HEK293 (cell line): ENCODE measurements around the gene IL4R.
"Not testable (repeated sequence)": the region's sequence is repeated elsewhere in the genome, so short reads cannot be mapped to it uniquely, and the experiment has no call there.

Experiments used
- CTCF ChIA-PET: fragments of 350-600 bp; formaldehyde crosslinking; extraction: SDS; loops from one replicate; lab custom pipeline; 2021; ENCODE audit warnings: antibody characterized with exemption; lab: Yijun Ruan, JAX
- POLR2A ChIA-PET: fragments of 300-600 bp; formaldehyde crosslinking; extraction: SDS; loops from one replicate; lab custom pipeline; 2020; ENCODE audit warnings: antibody characterized with exemption, inconsistent platforms; lab: Yijun Ruan, JAX
- H3K27ac ChIP-seq: fragments of 200-500 bp; sonication (Bioruptor generic); 2 replicates; pipeline ENCODE4 v1.5.1; 2014; ENCODE audit warnings: low read depth, low read length, control low read depth, inconsistent platforms; ENCODE audit errors: extremely low read depth
- H3K36me3 ChIP-seq, 2 experiments: fragments of 200-500 bp in 1 of 2; sonication (Bioruptor generic) in 1 of 2; 1 replicate in 1 of 2; 2 replicates in 1 of 2; pipeline ENCODE4 v1.5.1; 2014 to 2017; ENCODE audit warnings: inconsistent platforms in 2 of 2, low read length in 2 of 2; ENCODE audit not compliant: control insufficient read depth in 2 of 2, insufficient read depth in 1 of 2
- H3K4me1 ChIP-seq: fragments of 200-500 bp; sonication (Bioruptor generic); 2 replicates; pipeline ENCODE4 v1.5.1; 2014; ENCODE audit warnings: mild to moderate bottlenecking, low read length, inconsistent platforms; ENCODE audit not compliant: control insufficient read depth, insufficient read depth
- H3K4me3 ChIP-seq: 2 replicates; pipeline ENCODE4 v1.5.1; 2011; ENCODE audit warnings: low read depth, mild to moderate bottlenecking, control low read depth, low read length, moderate library complexity
- H3K9me3 ChIP-seq: fragments of 200-500 bp; sonication (Bioruptor generic); 2 replicates; pipeline ENCODE4 v1.5.1; 2014; ENCODE audit warnings: low read depth, low read length, inconsistent platforms; ENCODE audit not compliant: control insufficient read depth, insufficient read depth
- HOXA7 ChIP-seq: sonication (generic); formaldehyde crosslinking; IDR thresholded peaks from 2 replicates; pipeline ENCODE4 v1.8.1; 2022; ENCODE audit warnings: missing genetic modification reagents, borderline replicate concordance
- KLF16 ChIP-seq: fragments of 450-650 bp; formaldehyde crosslinking; IDR thresholded peaks from 2 replicates; pipeline ENCODE4 v1.5.1; 2017; ENCODE audit warnings: missing biosample characterization, missing genetic modification characterization
- KLF7 ChIP-seq: fragments of 450-650 bp; formaldehyde crosslinking; IDR thresholded peaks from 2 replicates; pipeline ENCODE4 v1.5.1; 2016; ENCODE audit warnings: missing biosample characterization, missing genetic modification characterization, borderline replicate concordance
- OVOL3 ChIP-seq: fragments of 450-650 bp; formaldehyde crosslinking; IDR thresholded peaks from 2 replicates; pipeline ENCODE4 v1.5.1; 2016; ENCODE audit warnings: missing biosample characterization, missing genetic modification characterization
- REPIN1 ChIP-seq: fragments of 450-650 bp; formaldehyde crosslinking; IDR thresholded peaks from 2 replicates; pipeline ENCODE4 v1.5.1; 2017; ENCODE audit warnings: missing biosample characterization, missing genetic modification characterization, low read depth
- SCRT2 ChIP-seq: fragments of 450-650 bp; formaldehyde crosslinking; IDR thresholded peaks from 2 replicates; pipeline ENCODE4 v1.5.1; 2016; ENCODE audit warnings: missing biosample characterization, missing genetic modification characterization
- SETDB1 ChIP-seq: IDR thresholded peaks from one replicate; pipeline ENCODE4 v1.6.1; 2017; ENCODE audit warnings: mild to moderate bottlenecking, low read length, moderate library complexity, mixed read lengths; ENCODE audit not compliant: insufficient read length
- ZFHX2 ChIP-seq: fragments of 450-650 bp; formaldehyde crosslinking; conservative IDR thresholded peaks from 2 replicates; pipeline ENCODE4 v1.5.1; 2016; ENCODE audit warnings: missing biosample characterization, missing genetic modification characterization
- ZNF132 ChIP-seq: fragments of 450-650 bp; formaldehyde crosslinking; IDR thresholded peaks from 2 replicates; pipeline ENCODE4 v1.5.1; 2017; ENCODE audit warnings: missing biosample characterization, missing genetic modification characterization, borderline replicate concordance
- ZNF266 ChIP-seq: fragments of 450-650 bp; formaldehyde crosslinking; IDR thresholded peaks from 2 replicates; pipeline ENCODE4 v1.5.1; 2016; ENCODE audit warnings: missing biosample characterization, missing genetic modification characterization, low read depth
- ZNF302 ChIP-seq: fragments of 450-650 bp; formaldehyde crosslinking; IDR thresholded peaks from 2 replicates; pipeline ENCODE4 v1.5.1; 2016; ENCODE audit warnings: missing biosample characterization, missing genetic modification characterization, low read depth
- ZNF335 ChIP-seq: fragments of 450-650 bp; formaldehyde crosslinking; conservative IDR thresholded peaks from 2 replicates; pipeline ENCODE4 v1.5.1; 2016; ENCODE audit warnings: missing biosample characterization, missing genetic modification characterization
- ZNF416 ChIP-seq: fragments of 450-650 bp; formaldehyde crosslinking; IDR thresholded peaks from 2 replicates; pipeline ENCODE4 v1.5.1; 2016; ENCODE audit warnings: missing biosample characterization, missing genetic modification characterization
- TF ChIP-seq, protein P1 (sequence below): fragments of 450-650 bp; formaldehyde crosslinking; IDR thresholded peaks from 2 replicates; pipeline ENCODE4 v1.5.1; 2016; ENCODE audit warnings: missing biosample characterization, missing genetic modification characterization
- TF ChIP-seq, protein P2 (sequence below): fragments of 450-650 bp; formaldehyde crosslinking; IDR thresholded peaks from 2 replicates; pipeline ENCODE4 v1.5.1; 2016; ENCODE audit warnings: missing biosample characterization, missing genetic modification characterization
- TF ChIP-seq, protein P3 (sequence below): fragments of 450-650 bp; formaldehyde crosslinking; conservative IDR thresholded peaks from 2 replicates; pipeline ENCODE4 v1.5.1; 2016; ENCODE audit warnings: low read depth, missing biosample characterization, missing genetic modification characterization
- TF ChIP-seq, protein P4 (sequence below): fragments of 450-650 bp; formaldehyde crosslinking; IDR thresholded peaks from 2 replicates; pipeline ENCODE4 v1.5.1; 2016; ENCODE audit warnings: missing biosample characterization, missing genetic modification characterization

IL4R gene

DNA sequence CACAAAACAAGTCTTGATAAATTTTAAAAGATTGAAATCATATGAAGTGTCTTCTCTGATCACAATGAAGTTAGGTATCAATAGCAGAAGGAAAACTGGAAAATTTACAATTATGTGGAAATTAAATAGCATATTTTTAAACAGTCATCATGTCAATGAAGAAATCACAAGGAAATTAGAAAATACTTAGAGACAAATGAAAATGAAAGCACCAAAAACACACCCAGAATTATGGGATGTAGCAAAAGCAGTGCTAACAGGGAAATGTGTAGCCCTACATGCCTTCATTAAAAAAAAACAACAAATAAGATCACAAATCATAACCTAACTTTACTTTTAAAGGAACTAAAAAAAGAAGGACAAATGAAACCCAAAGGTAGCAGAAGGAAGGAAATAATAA lies 80.7 kb downstream of the IL4R start:
- Histone ChIP-seq H3K9me3 (no peaks in the 10 kb centered on the region), H3K36me3 (no peaks in the 10 kb centered on the region), H3K27ac (no peak overlapping the region), H3K4me1 (no peaks in the 10 kb centered on the region), H3K4me3 (no peak overlapping the region)
- ChIA-PET POLR2A (no interaction called here), CTCF (no interaction called here)
- TF ChIP-seq, protein P1, sequence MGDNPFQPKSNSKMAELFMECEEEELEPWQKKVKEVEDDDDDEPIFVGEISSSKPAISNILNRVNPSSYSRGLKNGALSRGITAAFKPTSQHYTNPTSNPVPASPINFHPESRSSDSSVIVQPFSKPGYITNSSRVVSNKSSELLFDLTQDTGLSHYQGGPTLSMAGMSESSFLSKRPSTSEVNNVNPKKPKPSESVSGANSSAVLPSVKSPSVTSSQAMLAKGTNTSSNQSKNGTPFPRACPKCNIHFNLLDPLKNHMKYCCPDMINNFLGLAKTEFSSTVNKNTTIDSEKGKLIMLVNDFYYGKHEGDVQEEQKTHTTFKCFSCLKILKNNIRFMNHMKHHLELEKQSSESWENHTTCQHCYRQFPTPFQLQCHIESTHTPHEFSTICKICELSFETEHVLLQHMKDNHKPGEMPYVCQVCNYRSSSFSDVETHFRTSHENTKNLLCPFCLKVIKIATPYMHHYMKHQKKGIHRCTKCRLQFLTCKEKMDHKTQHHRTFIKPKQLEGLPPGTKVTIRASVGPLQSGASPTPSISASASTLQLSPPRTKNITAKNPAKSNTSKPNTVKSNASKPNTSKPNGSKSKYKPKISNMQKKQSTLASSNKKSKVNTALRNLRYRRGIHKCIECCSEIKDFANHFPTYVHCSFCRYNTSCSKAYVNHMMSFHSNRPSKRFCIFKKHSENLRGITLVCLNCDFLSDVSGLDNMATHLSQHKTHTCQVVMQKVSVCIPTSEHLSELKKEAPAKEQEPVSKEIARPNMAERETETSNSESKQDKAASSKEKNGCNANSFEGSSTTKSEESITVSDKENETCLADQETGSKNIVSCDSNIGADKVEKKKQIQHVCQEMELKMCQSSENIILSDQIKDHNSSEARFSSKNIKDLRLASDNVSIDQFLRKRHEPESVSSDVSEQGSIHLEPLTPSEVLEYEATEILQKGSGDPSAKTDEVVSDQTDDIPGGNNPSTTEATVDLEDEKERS (tag by site-specific recombination), result no peak
- TF ChIP-seq OVOL3 (tag by site-specific recombination), result no peak
- no peak for TF ChIP-seq KLF16 (tag by site-specific recombination)
- no peak for TF ChIP-seq ZNF132 (tag by site-specific recombination)
- TF ChIP-seq ZNF335 (tag by site-specific recombination), result no peak
- TF ChIP-seq SETDB1, result no peak
- no peak for TF ChIP-seq ZNF416 (tag by site-specific recombination)
- TF ChIP-seq, protein P2, sequence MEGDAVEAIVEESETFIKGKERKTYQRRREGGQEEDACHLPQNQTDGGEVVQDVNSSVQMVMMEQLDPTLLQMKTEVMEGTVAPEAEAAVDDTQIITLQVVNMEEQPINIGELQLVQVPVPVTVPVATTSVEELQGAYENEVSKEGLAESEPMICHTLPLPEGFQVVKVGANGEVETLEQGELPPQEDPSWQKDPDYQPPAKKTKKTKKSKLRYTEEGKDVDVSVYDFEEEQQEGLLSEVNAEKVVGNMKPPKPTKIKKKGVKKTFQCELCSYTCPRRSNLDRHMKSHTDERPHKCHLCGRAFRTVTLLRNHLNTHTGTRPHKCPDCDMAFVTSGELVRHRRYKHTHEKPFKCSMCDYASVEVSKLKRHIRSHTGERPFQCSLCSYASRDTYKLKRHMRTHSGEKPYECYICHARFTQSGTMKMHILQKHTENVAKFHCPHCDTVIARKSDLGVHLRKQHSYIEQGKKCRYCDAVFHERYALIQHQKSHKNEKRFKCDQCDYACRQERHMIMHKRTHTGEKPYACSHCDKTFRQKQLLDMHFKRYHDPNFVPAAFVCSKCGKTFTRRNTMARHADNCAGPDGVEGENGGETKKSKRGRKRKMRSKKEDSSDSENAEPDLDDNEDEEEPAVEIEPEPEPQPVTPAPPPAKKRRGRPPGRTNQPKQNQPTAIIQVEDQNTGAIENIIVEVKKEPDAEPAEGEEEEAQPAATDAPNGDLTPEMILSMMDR, result no peak
- TF ChIP-seq SCRT2 (tag by site-specific recombination), result no peak
- no peak for TF ChIP-seq ZNF302 (tag by site-specific recombination)
- no peak for TF ChIP-seq KLF7 (tag by site-specific recombination)
- no peak for TF ChIP-seq HOXA7 (CRISPR knock-in tag)
- TF ChIP-seq, protein P3, sequence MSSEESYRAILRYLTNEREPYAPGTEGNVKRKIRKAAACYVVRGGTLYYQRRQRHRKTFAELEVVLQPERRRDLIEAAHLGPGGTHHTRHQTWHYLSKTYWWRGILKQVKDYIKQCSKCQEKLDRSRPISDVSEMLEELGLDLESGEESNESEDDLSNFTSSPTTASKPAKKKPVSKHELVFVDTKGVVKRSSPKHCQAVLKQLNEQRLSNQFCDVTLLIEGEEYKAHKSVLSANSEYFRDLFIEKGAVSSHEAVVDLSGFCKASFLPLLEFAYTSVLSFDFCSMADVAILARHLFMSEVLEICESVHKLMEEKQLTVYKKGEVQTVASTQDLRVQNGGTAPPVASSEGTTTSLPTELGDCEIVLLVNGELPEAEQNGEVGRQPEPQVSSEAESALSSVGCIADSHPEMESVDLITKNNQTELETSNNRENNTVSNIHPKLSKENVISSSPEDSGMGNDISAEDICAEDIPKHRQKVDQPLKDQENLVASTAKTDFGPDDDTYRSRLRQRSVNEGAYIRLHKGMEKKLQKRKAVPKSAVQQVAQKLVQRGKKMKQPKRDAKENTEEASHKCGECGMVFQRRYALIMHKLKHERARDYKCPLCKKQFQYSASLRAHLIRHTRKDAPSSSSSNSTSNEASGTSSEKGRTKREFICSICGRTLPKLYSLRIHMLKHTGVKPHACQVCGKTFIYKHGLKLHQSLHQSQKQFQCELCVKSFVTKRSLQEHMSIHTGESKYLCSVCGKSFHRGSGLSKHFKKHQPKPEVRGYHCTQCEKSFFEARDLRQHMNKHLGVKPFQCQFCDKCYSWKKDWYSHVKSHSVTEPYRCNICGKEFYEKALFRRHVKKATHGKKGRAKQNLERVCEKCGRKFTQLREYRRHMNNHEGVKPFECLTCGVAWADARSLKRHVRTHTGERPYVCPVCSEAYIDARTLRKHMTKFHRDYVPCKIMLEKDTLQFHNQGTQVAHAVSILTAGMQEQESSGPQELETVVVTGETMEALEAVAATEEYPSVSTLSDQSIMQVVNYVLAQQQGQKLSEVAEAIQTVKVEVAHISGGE (tag by site-specific recombination), result no peak
- TF ChIP-seq REPIN1 (tag by site-specific recombination), result no peak
- TF ChIP-seq, protein P4, sequence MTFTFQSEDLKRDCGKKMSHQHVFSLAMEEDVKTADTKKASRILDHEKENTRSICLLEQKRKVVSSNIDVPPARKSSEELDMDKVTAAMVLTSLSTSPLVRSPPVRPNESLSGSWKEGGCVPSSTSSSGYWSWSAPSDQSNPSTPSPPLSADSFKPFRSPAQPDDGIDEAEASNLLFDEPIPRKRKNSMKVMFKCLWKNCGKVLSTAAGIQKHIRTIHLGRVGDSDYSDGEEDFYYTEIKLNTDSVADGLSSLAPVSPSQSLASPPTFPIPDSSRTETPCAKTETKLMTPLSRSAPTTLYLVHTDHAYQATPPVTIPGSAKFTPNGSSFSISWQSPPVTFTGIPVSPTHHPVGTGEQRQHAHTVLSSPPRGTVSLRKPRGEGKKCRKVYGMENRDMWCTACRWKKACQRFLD, result no peak
- no peak for TF ChIP-seq ZNF266 (tag by site-specific recombination)
- TF ChIP-seq ZFHX2 (tag by site-specific recombination), result no peak

DNA sequence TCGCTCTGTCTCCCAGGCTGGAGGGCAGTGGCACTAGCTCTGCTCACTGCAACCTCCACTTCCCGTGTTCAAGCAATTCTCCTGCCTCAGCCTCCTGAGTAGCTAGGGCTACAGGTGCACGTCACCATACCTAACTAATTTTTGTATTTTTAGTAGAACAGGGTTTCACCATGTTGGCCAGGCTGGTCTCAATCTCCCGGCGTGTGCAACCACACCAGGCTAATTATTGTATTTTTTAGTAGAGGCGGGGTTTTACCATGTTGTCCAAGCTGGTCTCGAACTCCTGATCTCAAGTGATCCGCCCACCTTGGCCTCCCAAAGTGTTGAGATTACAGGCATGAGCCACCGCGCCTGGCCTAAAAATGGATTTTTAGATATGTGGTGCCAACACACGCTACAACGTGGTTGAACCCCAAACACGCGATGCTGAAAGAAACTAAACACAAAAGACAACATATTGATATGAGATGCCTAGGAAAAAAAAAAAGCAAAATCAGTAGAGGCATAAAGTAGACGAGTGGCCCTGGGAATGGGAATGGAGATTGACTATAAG lies 84.6 kb downstream of the IL4R start:
- POLR2A ChIA-PET, H3K27ac ChIP-seq, H3K4me3 ChIP-seq, H3K36me3 ChIP-seq, H3K9me3 ChIP-seq, H3K4me1 ChIP-seq: not testable (repeated sequence)
- CTCF ChIA-PET, result interaction anchor here (0.6 to 1.4 kb wide), 3 partner anchors 12 to 422 kb away, joined by 4 to 6 read pairs (median 4); no protein-coding TSS in a partner anchor
